SIG-M5 treated with dmso at 0.1 percent for 504 hours (cell line): Measurements from ENCODE around the gene OR5K2.

ENCODE experiments used
- DNase-seq: peaks from one replicate; lab custom pipeline; 2025; ENCODE audit not compliant: unreplicated experiment; lab: John Stamatoyannopoulos, UW

Gene OR5K2

GRCh38 chr3:98497381-98497780, at the start of gene OR5K2:
OR5K2 (plus strand) TSS chr3:98497681; CDS start chr3:98497681, 0 bp downstream.
- DNase-seq, result no peak

- DNase-seq, result peak; percentile 22
These were observed 47.8 kb upstream of the OR5K2 start for GRCh38 chr3:98449606-98450193.

GRCh38 chr3:98450372-98450771, 47.1 kb upstream of the OR5K2 start:
- DNase-seq, result no peak

GRCh38 chr3:98453827-98454226, 43.7 kb upstream of the OR5K2 start:
- no peak for DNase-seq

GRCh38 chr3:98454929-98455328, 42.6 kb upstream of the OR5K2 start:
- no peak for DNase-seq

- DNase-seq, result no peak
These were observed 39.9 kb upstream of the OR5K2 start for GRCh38 chr3:98457543-98457942.

GRCh38 chr3:98460220-98460619, 37.3 kb upstream of the OR5K2 start:
- DNase-seq, result no peak

- no peak for DNase-seq
These were observed 34.6 kb upstream of the OR5K2 start, which contains the start of gene OR5K1 for GRCh38 chr3:98462901-98463300. OR5K1 (plus strand) TSS chr3:98463201; CDS start chr3:98469577, 6,376 bp downstream.

- peak; percentile 2 for DNase-seq
These were observed 14.6 kb upstream of the OR5K2 start for GRCh38 chr3:98482717-98483482.

- no peak for DNase-seq
These were observed 13.9 kb upstream of the OR5K2 start for GRCh38 chr3:98483626-98484025.

- no peak for DNase-seq
These were observed 2.5 kb downstream of the OR5K2 start for GRCh38 chr3:98500019-98500418.

GRCh38 chr3:98501270-98501669, 3.8 kb downstream of the OR5K2 start:
- no peak for DNase-seq

- no peak for DNase-seq
These were observed 4.5 kb downstream of the OR5K2 start for GRCh38 chr3:98501863-98502576.

GRCh38 chr3:98504539-98504938, 7.1 kb downstream of the OR5K2 start:
- no peak for DNase-seq

- no peak for DNase-seq
These were observed 11.1 kb downstream of the OR5K2 start for GRCh38 chr3:98508582-98508981.

- DNase-seq, result no peak
These were observed 15.1 kb downstream of the OR5K2 start for GRCh38 chr3:98512576-98512975.

- peak; percentile 94 for DNase-seq
These were observed 15.6 kb downstream of the OR5K2 start for GRCh38 chr3:98513091-98513511.

GRCh38 chr3:98513736-98514135, 16.3 kb downstream of the OR5K2 start:
- DNase-seq, result no peak

- DNase-seq, result no peak
These were observed 17.5 kb downstream of the OR5K2 start for GRCh38 chr3:98514948-98515347.

- no peak for DNase-seq
These were observed 21.3 kb downstream of the OR5K2 start for GRCh38 chr3:98518816-98519215.

GRCh38 chr3:98519351-98519750, 21.9 kb downstream of the OR5K2 start:
- DNase-seq, result no peak
